ENCODE measurements around the gene ATP5ME. TPM values are rescaled to one million over a fixed set of nuclear protein-coding genes. Genes with fewer than 3 reads are reported as not detected.

Gene ATP5ME
- total RNA-seq, 1 experiment from 2014 or later = 425 TPM

DNA sequence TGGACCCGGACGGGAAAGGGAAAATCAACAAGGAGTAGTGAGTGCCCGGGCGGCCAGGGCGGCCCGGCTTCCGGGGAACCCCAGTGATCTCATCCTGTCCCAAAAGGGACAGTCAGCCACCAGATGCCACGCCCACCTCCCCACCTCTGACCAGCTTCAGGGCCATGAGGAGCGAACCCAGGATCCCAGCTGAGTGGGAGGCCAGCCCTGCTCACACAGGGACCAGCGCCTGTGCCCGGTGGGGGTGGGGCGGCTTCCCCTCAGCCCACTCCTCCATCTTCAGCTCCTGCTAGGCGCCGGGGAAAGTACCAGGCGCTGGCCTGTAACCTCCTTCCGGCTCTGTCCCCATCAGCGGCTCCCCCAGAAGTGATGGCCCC is 6.5 kb upstream of the ATP5ME start:
- TF ChIP-seq, protein P1, sequence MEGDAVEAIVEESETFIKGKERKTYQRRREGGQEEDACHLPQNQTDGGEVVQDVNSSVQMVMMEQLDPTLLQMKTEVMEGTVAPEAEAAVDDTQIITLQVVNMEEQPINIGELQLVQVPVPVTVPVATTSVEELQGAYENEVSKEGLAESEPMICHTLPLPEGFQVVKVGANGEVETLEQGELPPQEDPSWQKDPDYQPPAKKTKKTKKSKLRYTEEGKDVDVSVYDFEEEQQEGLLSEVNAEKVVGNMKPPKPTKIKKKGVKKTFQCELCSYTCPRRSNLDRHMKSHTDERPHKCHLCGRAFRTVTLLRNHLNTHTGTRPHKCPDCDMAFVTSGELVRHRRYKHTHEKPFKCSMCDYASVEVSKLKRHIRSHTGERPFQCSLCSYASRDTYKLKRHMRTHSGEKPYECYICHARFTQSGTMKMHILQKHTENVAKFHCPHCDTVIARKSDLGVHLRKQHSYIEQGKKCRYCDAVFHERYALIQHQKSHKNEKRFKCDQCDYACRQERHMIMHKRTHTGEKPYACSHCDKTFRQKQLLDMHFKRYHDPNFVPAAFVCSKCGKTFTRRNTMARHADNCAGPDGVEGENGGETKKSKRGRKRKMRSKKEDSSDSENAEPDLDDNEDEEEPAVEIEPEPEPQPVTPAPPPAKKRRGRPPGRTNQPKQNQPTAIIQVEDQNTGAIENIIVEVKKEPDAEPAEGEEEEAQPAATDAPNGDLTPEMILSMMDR (conservative IDR thresholded peaks at IDR 0.05) = no peak
- Histone ChIP-seq H3K79me1 (ENCODE audit: insufficient read depth, low read depth, low read length, poor library complexity, severe bottlenecking) (no peaks in the 10 kb centered on the region), H2BK120ac (ENCODE audit: low read depth, low read length, poor library complexity, severe bottlenecking) (no peak overlapping the region), H3K27me3 (ENCODE audit: insufficient read depth, low read length) (no peaks in the 10 kb centered on the region), H3K9ac (ENCODE audit: extremely low read depth, insufficient read length, low read length) (no peak overlapping the region), H3K4ac (ENCODE audit: low read depth, low read length) (no peak overlapping the region), H2AK5ac (ENCODE audit: insufficient read length, low read length) (no peak overlapping the region), H3T11ph (ENCODE audit: low read length) (no peak overlapping the region), H3K18ac (ENCODE audit: insufficient read length, low read depth, low read length) (no peak overlapping the region), H2BK12ac (ENCODE audit: insufficient read length, low read depth, low read length) (no peak overlapping the region), H3K56ac (ENCODE audit: insufficient read length, low read depth, low read length) (no peak overlapping the region), H3K27ac (ENCODE audit: insufficient read length, low read depth, low read length) (no peak overlapping the region), H2AFZ (ENCODE audit: low read length) (no peak overlapping the region), H3K14ac (ENCODE audit: insufficient read depth, low read length) (no peak overlapping the region), H3K79me2 (ENCODE audit: insufficient read depth, low read length) (no peaks in the 10 kb centered on the region), H2BK5ac (ENCODE audit: insufficient read length, low read length) (no peak overlapping the region), H3K4me1 (ENCODE audit: insufficient read depth, low read length) (no peaks in the 10 kb centered on the region), H4K91ac (ENCODE audit: insufficient read length, low read depth, low read length) (no peak overlapping the region), H2BK15ac (ENCODE audit: low read depth, low read length) (no peak overlapping the region), H4K8ac (replicated peaks; ENCODE audit: insufficient read length, low read depth, low read length) (no peak overlapping the region), H2BK20ac (ENCODE audit: low read depth, low read length, poor library complexity, severe bottlenecking) (no peak overlapping the region), H3K4me2 (ENCODE audit: insufficient read depth, insufficient read length, low read length) (peak overlapping the region; percentile 53), H3K9me3 (ENCODE audit: control insufficient read depth, low read depth, low read length) (no peaks in the 10 kb centered on the region), H3K23me2 (ENCODE audit: insufficient read length, low read depth, low read length, poor library complexity, severe bottlenecking) (peaks cover 5% of the 10 kb centered on the region), H4K5ac (ENCODE audit: insufficient read length, low read depth, low read length) (no peak overlapping the region), H3K23ac (ENCODE audit: insufficient read length, low read depth, low read length) (no peak overlapping the region), H4K20me1 (ENCODE audit: control insufficient read depth, insufficient read depth, insufficient read length) (no peaks in the 10 kb centered on the region)
- H3K27ac Mint-ChIP-seq = no peak overlapping the region
- WGBS (ENCODE audit: extremely low coverage, insufficient read length, low lambda C conversion rate) = no CpG with 5 or more reads among the region's 17 CpGs
- peak; percentile 53 for DNase-seq
- peak overlapping the region; percentile 54 to 75 for H3K4me3 Mint-ChIP-seq
- H3K4me1 Mint-ChIP-seq = peaks cover 2 to 20% of the 10 kb centered on the region in 2 experiments
- peaks cover 13% of the 10 kb centered on the region for H3K27me3 Mint-ChIP-seq (ENCODE audit: low read depth)
- H3K36me3 Mint-ChIP-seq (ENCODE audit: insufficient read depth in 1 of 3, low read depth in 3 of 3) = no peaks in the 10 kb centered on the region; a peak in 3 of 7 replicates
- H3K9me3 Mint-ChIP-seq = no peaks in the 10 kb centered on the region; a peak in 1 of 5 replicates

Data from H9 (cell line).